Esophagus squamous epithelium (tissue), 4 donors: ENCODE results near the gene EPN2.

Experiments used
- CTCF ChIP-seq, 6 experiments: fragments of 450-650 bp in 4 of 6; fragments of 200-600 bp in 2 of 6; sonication (generic) in 2 of 6; IDR thresholded peaks; one replicate each; pipeline ENCODE4 v1.5.1; 2016 to 2019; ENCODE audit warnings: antibody characterized with exemption in 6 of 6, mild to moderate bottlenecking in 4 of 6, moderate library complexity in 4 of 6
- POLR2A ChIP-seq, 4 donors: fragments of 450-650 bp; IDR thresholded peaks; one replicate each; pipeline ENCODE4 v1.6.1; 2017; ENCODE audit warnings: antibody characterized with exemption in 4 of 4, mild to moderate bottlenecking in 4 of 4, moderate library complexity in 3 of 4

- TF ChIP-seq CTCF (IDR thresholded peaks at IDR 0.05) (no peak), POLR2A (IDR thresholded peaks at IDR 0.05) (no peak)
Observed at GRCh38 chr17:19368229-19368628, 131.1 kb downstream of the EPN2 start.
